HG03039 (cell line): ENCODE data around the gene ZDHHC14.
"Not testable (repeated sequence)": the region's sequence is repeated elsewhere in the genome, so short reads cannot be mapped to it uniquely, and the experiment has no call there.

Experiments used
- ATAC-seq: cut with Tn5 transposase; IDR thresholded peaks from one replicate; pipeline ENCODE4 v1.9.1; 2021; ENCODE audit warnings: mild to moderate bottlenecking, moderate library complexity; ENCODE audit not compliant: unreplicated experiment

Gene ZDHHC14

DNA sequence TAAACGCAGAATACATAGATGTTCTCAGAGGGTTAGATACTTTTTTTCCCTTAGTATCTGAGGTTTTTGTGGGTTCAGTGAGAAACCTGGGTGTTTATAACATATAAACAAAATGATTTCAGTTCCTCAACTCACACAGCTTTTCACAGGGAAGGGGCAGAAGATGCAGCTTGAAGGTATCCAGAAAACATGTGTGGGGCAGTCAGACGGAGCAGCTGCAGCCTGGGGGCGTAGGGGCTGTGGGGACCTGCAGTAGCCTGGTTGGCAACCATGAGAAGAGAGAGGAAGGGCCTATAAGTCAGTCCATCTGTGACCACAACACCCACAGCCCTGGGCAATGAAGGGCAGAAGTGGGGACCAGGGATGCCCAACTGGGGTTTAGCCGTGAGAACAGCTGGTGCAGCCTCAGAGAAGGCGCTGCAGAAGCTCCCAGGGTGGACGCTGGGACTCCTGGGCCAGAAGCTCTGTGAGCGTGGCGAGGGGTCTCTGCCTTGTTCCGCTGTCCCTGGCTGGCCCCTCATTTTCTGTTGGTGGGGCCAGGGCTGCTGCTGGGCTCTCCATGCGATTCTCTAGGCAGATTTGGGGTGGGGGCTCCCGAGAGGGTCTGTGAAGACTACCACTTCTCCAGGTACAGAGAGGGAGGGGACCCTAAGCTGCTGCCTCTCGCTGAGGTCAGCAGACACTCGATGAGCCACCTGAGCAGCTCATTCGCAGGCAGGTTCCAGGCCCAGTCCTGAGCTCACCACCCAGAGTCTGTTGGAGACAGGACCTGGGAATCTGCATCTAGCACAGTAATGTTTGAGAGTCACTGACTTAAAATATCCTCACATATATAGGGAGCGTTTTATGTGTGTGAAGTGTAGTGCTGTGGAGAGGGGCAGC lies 181.2 kb downstream of the ZDHHC14 start:
- ATAC-seq = peak; percentile 29

DNA sequence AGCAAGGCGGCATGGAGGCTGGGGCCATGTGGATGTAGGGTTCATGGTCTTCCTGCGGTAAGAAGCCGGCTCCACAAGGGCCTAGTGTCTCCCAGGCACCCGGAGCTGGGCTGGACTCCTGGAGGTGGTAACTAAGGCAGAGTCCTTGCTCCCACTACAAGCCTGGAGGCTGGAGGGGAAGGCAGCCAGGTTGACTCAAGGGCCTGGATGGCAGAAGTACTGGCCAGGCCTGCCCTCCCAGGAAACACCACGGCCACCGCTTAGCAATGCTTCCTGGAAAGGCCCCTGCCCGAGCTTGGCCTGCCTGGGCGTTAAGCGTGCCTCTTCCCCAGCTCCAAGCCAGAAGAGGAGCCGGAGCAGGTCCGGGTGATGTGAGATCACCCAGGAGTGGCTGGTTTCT lies 182.0 kb downstream of the ZDHHC14 start:
- ATAC-seq = no peak

DNA sequence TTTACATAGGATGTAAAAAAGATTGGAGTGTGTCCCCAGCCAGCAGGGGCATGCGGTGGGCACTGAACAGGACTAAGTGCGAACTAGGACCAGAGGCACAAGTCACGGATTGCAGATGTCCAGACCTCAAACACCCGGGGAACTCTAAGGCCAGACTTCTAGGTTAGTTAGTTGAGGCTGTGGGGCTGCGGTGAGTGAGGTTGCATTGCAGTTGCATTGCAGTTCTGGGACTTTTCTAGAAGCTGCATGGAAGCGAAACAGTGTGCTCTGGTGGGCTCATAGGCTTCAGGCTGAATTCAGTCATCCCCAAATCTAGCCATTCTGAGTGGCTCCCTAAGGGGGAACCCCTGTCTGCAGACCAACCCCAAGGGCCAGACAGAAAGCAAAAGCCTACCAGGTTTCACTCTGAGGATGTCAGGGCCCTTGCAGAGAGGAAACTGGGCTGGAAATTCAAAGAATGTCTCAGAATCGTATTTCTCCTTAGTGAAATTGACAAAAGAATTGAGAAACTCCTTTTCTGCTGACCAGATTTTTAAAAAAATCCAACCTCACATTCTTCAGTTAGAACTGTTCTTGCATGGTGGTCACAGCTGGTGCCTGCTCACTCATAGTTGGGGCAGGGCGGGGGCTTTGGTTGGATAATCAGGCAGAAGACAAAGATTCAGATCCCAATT lies 182.8 kb downstream of the ZDHHC14 start:
- ATAC-seq = peak; percentile 66

DNA sequence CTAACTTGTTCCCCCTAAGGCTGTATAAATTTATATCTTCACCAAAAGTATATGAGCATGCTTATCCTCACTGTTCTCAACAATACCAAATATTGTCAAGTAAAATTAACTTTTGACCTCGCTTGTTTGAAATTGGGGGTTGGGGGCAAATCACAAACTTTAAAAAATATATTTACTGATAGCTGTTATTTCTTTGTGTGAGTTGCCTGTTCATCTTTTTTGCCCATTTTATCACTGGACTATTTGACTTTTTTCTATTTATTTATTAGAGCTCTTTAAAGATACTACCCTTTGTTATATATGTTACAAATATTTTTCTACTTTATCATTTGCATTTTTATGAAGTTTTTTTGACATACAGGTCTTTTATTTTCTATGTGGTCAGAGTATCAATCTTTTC lies 187.7 kb downstream of the ZDHHC14 start:
- ATAC-seq = no peak

DNA sequence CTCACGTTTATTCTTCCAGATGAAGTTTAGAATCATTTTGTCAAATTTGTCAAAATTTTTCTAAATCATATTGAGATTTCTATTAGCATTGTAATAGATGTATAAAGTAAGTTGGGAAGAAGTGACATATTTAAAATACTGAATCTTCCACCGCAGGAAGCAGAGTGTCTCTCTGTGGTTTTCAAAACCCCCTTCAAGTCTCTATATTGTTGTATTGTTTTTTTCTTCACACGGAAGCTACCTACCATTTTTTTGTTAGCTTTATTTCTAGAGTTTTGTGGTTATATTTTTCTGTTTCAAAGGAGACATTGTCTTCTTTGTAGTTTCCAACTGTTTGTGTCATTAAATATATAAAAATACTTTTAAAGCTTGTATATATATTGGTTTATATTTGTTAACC lies 188.6 kb downstream of the ZDHHC14 start:
- no peak for ATAC-seq

DNA sequence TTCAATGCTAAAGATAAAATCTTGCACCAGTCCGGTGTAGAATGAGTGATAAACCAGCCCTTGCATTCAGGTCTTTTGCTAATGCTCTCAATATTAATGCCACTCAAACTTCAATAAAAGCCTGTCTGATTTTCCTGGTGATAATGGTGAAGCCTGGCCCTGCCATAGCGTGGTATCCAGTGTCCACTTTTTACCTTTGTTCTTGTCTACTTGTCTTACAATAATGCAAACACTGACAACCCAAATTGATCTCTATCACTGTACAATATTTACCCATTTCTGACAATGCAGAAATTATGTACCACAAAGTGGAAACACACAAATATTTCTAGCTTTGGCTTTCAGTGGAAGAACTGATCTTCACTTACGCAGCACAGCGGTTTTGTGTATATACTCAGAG lies 189.1 kb downstream of the ZDHHC14 start:
- no peak for ATAC-seq

DNA sequence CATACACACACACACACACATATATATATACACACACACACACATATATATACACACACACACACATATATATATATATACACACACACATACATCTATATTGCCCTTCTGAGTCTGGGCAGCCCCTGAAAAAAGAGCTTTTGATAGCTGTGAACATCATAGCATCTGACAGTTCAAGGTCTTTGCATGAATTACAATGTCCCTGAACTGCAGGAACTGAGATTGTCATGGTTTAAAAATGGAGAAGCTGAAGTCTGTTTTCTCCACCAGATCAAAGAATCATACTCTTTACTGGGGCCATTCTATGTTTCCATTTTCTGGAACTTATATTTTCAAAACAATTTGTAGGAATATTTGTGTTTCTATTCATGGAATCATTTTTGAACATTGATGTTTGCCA lies 189.8 kb downstream of the ZDHHC14 start:
- no peak for ATAC-seq

DNA sequence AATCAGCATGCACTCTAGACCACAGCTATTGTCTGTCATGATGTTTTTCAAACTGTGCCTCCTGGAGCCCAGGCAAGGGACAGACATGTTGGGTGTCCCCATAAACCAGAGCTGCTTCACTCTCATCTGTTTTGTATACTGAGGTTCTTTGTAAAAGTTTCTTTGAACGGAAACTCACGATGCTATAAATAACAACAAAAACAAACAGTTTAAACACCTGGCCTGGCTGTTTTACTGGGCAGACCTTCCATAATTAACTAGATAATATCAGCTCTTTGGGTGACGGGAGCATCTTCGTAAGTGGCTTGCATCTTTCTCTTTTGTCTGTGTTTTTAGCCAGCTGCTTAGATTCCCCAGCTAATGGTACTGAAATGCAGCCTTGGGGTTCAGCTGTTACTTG lies 190.3 kb downstream of the ZDHHC14 start:
- no peak for ATAC-seq

DNA sequence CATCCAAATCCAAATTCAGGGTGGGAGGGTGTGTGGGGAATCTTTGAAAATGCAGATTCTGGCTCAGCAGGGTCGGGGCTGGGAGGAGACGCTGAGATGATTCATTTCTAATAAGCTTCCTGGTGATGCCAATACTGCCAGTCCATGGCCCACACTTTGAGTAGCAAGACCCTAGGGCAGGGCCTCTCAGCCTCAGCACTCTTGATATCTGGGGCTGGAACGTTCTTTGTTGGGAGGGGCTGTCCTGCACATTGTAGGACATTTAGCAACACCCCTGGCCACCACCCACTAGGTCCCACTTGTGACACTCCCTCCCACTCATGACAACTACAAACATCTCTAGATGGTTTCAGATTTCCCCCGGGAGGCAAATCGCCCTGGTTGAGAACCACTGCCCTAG lies 191.0 kb downstream of the ZDHHC14 start:
- ATAC-seq = no peak

DNA sequence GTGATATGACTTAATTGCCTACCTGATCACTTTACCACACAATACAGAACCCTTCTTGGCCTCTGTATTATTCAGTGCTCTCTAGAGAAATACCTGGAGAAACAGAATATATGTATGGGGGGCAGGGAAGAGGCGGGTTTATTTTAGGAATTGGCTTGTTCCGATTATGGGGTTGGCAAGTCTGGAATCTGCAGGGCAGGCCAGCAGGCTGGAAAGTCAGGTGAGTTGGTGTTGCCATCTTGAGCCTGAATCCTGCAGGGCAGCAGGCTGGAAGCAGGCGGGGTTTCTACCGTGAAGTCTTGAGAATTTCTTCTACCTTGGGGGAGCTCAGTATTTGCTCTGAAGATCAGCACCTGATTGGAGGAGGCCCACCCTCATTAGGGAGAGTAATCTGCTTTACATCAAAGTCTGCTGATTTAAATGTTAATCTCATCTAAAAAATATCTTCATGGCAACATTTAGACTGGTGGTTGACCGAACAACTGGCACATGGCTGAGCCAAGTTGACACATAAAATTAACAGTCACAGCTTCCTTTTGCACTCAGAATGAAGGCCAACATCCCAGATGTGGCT lies 193.9 kb downstream of the ZDHHC14 start:
- ATAC-seq = no peak

DNA sequence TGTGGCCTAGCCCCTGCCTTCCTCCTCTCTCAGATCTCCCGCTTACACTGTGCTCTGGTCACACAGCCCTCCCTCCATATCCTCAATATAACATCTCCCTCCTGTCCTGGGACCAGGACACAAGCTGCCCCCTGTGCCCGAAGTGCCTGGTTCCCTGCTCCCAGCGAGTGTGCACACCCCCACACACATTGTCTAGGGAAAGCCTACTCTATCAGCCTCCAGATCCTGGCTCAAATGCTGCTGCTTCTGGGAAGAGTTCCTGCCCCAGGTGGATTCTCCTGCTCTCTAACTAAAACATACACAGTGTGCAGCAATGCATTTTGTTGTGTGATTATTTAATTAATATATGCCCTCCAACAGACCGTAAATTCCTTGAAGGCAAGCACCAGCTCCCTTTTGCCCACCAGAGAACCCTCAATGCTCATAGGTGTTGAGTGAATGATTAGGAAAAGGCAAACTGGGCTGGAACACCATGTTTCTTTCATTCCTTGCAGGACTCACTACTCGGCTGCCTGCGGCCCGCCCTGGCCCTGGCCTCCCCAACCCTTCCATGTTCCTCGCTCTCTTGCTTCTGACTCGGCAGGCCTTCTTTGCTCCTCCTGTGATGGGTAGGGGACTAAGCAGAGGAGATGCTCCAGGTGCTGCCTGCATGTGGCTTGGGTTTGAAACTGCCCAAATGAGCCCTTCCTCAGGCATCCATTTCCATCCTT lies 194.6 kb downstream of the ZDHHC14 start:
- no peak for ATAC-seq

DNA sequence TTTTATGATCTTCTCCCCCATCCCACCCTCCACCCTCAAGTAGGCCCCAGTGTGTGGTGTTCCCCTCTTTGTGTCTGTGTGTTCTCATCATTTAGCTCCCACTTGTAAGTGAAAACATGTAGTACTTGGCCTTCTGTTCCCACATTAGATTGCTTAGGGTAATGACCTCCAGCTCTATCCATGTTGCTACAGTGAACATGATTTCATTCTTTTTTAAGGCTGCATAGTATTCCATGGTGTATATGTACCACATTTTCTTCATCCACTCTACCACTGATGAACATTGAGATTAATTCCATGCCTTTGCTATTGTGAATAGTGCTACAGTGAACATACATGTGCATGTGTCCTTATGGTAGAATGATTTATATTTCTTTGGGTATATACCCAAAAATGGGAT lies 196.0 kb downstream of the ZDHHC14 start:
- not testable (repeated sequence) for ATAC-seq

DNA sequence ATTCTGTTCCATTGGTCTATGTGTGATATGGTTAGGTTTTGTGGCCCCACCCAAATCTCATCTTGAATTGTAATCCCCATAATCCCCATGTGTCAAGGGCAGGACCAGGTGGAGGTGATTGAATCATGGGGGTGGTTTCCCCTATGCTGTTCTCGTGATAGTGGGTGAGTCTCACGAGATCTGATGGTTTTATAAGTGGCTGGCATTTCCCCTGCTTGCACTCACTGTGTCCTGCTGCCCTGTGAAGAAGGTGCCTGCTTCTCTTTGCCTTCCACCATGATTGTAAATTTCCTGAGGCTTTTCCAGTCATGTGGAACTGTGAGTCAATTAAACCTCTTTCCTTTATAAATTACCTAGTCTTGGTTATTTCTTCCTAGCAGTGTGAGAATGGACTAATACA lies 197.5 kb downstream of the ZDHHC14 start:
- not testable (repeated sequence) for ATAC-seq

DNA sequence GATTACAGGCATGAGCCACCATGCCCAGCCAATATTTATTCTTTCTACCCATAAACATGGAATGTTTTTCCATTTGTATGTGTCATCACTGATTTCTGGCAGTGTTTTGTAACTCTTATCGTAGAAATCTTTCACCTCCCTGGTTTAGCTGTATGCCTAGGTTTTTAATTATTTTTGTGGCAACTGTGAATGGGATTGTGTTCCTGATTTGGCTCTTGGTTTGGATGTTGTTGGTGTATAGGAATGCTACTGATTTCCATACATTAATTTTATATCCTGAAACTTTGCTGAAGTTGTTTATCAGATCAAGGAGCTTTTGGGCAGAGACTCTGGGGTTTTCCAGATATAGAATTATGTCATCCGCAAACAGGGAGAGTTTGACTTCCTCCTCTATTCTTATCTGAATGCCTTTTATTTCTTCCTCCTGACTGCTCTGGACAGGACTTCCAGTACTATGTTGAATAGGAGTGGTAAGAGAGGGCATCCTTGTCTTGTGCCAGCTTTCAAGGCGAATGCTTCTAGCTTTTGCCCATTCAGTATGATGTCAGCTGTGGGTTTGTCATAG lies 198.6 kb downstream of the ZDHHC14 start:
- no peak for ATAC-seq

DNA sequence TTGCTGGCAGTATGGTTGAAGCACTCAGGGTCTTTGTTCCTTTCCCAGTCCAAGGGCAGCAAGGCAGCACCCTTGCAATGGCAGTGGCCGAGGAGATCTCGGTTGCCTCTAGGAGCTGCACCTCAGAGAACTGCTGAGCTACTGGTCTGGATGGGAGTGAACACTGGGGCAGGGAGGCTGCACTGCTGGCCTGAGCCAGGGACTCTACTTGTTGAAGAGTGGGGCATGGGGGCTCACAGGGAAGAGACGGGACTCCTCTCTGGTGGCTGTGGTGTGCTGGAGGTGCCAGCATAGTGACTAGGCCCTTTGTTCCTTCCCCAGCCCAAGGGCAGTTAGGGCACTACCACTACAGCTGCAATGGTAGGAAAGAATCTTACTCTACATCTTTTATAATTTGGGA lies 203.0 kb downstream of the ZDHHC14 start:
- no peak for ATAC-seq

DNA sequence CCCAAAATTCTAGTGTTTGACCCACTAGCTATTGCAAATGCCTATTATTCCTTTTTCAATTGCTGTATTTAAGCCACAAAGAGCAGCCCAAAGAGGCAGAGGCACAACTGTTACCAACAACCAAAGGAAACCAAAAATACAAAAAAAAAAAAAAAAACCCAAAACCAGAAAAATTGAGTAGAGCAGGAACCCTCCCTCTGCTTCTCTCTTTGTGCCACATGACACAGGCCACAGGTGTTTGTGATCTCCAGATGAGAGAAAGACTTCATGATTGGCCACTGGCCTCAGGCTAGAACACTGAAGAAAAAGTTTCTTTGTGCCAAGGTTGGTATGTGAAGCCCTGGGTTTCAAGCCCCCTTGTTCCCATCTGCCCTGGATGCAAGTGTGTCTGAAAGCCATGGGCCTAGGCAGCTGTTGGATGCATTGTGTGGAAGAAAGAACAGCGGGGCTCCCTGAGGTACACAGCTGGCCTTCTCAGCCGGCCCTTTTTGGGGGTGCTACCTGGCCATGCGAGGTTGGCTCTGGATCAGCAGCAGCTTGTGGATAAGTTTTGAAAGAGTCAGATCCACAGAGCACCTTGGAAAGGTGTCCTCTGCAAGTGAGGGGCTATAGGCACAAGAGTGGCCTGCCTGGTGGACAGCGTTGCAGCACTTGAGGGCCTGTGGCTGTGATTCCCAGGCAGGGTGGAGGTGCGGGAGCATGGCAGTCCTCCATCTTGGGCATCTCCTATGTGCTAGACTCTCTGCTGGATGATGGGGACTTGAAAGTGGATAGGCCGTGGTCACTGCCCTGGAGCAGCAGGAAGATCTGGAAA lies 204.5 kb downstream of the ZDHHC14 start:
- no peak for ATAC-seq

DNA sequence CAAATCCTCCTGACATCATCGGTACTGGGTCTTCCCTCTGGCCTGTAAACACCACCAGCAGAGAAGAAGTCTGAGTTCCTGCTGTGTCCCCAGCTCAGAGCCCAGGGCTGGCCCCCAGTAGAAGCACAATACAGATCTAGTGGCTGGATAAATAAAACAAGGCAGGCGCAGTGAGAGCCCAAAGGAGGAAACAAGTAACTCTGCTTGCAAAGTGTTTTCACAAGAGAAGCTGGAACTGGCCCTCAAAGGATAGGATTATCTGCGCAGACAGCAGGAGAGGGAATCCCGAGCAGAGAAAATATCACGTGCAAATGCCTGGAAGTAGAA lies 205.1 kb downstream of the ZDHHC14 start:
- ATAC-seq = no peak

DNA sequence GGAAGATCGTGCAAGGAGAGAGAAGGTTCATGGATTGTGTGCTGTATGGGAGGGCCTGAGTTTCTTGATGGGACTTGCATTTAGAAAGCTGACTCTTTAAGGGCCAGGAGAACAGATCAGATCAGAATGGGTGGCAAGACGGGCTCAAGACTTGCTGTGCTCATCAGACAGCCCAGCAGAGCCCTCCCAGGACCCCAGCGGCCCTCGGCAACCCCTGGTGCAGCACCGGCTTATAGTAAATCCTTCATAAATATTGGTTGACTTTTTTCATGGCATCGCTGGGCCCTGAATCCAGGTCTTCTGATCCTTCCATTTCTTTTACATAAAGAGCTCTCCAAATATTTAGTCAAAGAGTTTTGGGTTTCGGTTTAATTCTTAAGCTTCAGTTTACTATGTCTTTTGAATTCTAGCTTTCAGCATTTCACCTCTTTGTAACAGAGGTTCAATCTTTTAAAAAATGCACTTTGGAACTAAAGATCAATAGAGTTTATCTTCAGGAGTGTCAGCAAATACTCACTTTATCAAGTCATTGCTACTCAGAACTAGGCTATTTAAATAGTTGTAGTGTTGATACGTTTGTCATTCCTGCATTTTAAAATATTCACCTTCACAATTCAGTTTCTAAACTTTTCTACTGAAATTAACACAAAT lies 205.6 kb downstream of the ZDHHC14 start:
- no peak for ATAC-seq

DNA sequence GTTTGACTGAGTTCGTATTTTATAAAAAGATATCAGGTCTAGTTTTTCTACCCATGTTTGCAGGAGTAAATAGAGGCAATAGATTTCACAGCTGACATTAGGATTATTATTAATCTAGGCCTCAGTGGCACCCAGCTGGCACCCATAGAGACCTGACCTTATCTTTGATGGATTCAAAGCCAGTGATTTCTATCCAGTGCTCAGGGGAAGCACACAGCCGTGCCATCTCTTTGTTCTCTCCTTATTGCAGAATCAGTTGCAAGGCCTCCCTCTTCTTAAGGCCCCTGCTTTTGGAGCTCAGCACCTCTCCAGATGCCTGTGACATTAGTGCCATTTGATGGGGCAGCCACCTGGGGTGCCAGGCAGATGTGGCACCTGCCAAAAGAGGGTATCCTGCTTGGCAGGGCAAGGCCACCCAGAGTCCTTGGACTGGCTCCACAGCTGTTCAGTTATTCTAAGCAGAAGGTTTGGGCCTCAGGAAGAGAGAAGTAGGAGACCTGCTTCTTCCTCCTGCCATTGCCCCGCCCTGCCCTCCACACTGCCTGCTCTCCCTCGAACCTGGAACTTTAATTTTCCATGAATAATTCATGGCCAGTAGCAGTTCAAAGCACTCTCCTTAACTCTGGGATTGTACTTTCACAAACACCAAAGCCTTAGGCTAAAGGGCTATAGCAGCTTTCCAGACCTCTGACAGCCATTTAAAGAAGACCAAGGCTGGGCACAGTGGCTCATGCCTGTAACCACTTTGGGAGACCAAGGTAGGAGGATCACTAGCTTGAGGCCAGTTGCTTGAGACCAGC lies 206.3 kb downstream of the ZDHHC14 start:
- ATAC-seq = no peak
